GM19043 (cell line): ENCODE data around the gene DSC3.

Source experiments
- ATAC-seq: cut with Tn5 transposase; IDR thresholded peaks from one replicate; pipeline ENCODE4 v1.9.1; 2021; ENCODE audit warnings: low read depth; ENCODE audit not compliant: unreplicated experiment

Gene DSC3

GRCh38 chr18:31042406-31043181 is at the start of gene DSC3:
TSS of gene DSC3 (minus strand) at chr18:31042742. CDS start at chr18:31042660, 82 bp downstream.
- ATAC-seq = no peak

- ATAC-seq = no peak
Observed at GRCh38 chr18:31091350-31091749, 48.8 kb upstream of the DSC3 start.

GRCh38 chr18:31088532-31088931 is 46.0 kb upstream of the DSC3 start:
- no peak for ATAC-seq

- ATAC-seq = no peak
Observed at GRCh38 chr18:31079973-31080372, 37.4 kb upstream of the DSC3 start.

- ATAC-seq = no peak
Observed at GRCh38 chr18:31077878-31078277, 35.3 kb upstream of the DSC3 start.

GRCh38 chr18:31072175-31072574 is 29.6 kb upstream of the DSC3 start:
- ATAC-seq = no peak

GRCh38 chr18:31070206-31070605 is 27.7 kb upstream of the DSC3 start:
- no peak for ATAC-seq

- ATAC-seq = no peak
Observed at GRCh38 chr18:31066266-31066665, 23.7 kb upstream of the DSC3 start.

GRCh38 chr18:31065036-31065773 is 22.7 kb upstream of the DSC3 start:
- no peak for ATAC-seq

GRCh38 chr18:31064130-31064529 is 21.6 kb upstream of the DSC3 start:
- no peak for ATAC-seq

GRCh38 chr18:31061945-31062344 is 19.4 kb upstream of the DSC3 start:
- no peak for ATAC-seq

GRCh38 chr18:31058897-31059296 is 16.4 kb upstream of the DSC3 start:
- ATAC-seq = no peak

GRCh38 chr18:31057917-31058316 is 15.4 kb upstream of the DSC3 start:
- ATAC-seq = no peak

GRCh38 chr18:31057051-31057450 is 14.5 kb upstream of the DSC3 start:
- no peak for ATAC-seq

- no peak for ATAC-seq
Observed at GRCh38 chr18:31056296-31056695, 13.8 kb upstream of the DSC3 start.

- ATAC-seq = no peak
Observed at GRCh38 chr18:31050635-31051034, 8.1 kb upstream of the DSC3 start.

- ATAC-seq = no peak
Observed at GRCh38 chr18:31049189-31049588, 6.6 kb upstream of the DSC3 start.

- ATAC-seq = no peak
Observed at GRCh38 chr18:31048216-31048615, 5.7 kb upstream of the DSC3 start.

- ATAC-seq = no peak
Observed at GRCh38 chr18:31046916-31047315, 4.4 kb upstream of the DSC3 start.

GRCh38 chr18:31045599-31045998 is 3.1 kb upstream of the DSC3 start:
- ATAC-seq = no peak

- no peak for ATAC-seq
Observed at GRCh38 chr18:31044926-31045325, 2.4 kb upstream of the DSC3 start.

GRCh38 chr18:31043709-31044108 is 1.2 kb upstream of the DSC3 start:
- ATAC-seq = no peak
